Right lobe of liver (tissue), 4 donors: ENCODE measurements around the gene CEP76.

Source experiments
- CTCF ChIP-seq, 4 donors: fragments of 200-600 bp in 3 of 4; fragments of 450-650 bp in 1 of 4; IDR thresholded peaks; one replicate each; pipeline versions ENCODE4 v1.5.1 to v1.8.0; 2016 to 2022; ENCODE audit warnings: antibody characterized with exemption in 4 of 4, mild to moderate bottlenecking in 2 of 4
- POLR2A ChIP-seq: fragments of 450-650 bp; IDR thresholded peaks from one replicate; pipeline ENCODE4 v1.6.1; 2017; ENCODE audit warnings: antibody characterized with exemption, mild to moderate bottlenecking
- donor health status: DM: no; HTN: no; CAD: no.
- donor health status: DM: no; HTN: no; CAD: no.
- donor health status: DM: no; HTN: yes; CAD: no.

- TF ChIP-seq CTCF (IDR thresholded peaks at IDR 0.05) (no peak), POLR2A (no peak)
Observed at GRCh38 chr18:12750715-12751502, 48.4 kb upstream of the CEP76 start.
